H9 (cell line): ENCODE results near the gene LHFPL2. TPM values are rescaled to one million over a fixed set of nuclear protein-coding genes. Genes with fewer than 3 reads are reported as not detected.

ENCODE experiments used
- DNase-seq: peaks from one replicate; pipeline ENCODE4 v3.0.0-alpha.2; 2017
- H2AFZ ChIP-seq: one replicate; pipeline ENCODE4 v1.6.1; 2013; ENCODE audit warnings: mild to moderate bottlenecking, low read length, control low read depth, moderate library complexity
- H2AK5ac ChIP-seq: 2 replicates; pipeline ENCODE4 v1.6.1; 2013; ENCODE audit warnings: low read length, control low read depth, mixed read lengths; ENCODE audit not compliant: insufficient read length
- H2BK120ac ChIP-seq: one replicate; pipeline ENCODE4 v1.6.1; 2013; ENCODE audit warnings: low read depth, mild to moderate bottlenecking, low read length, control low read depth, inconsistent platforms; ENCODE audit not compliant: poor library complexity, severe bottlenecking
- H2BK12ac ChIP-seq: 2 replicates; pipeline ENCODE4 v1.6.1; 2013; ENCODE audit warnings: low read length, control low read depth, mixed read lengths, low read depth; ENCODE audit not compliant: insufficient read length
- H2BK15ac ChIP-seq: 2 replicates; pipeline ENCODE4 v1.6.1; 2013; ENCODE audit warnings: low read depth, low read length, control low read depth
- H2BK20ac ChIP-seq: one replicate; pipeline ENCODE4 v1.6.1; 2013; ENCODE audit warnings: low read depth, mild to moderate bottlenecking, low read length, control low read depth, inconsistent platforms; ENCODE audit not compliant: poor library complexity, severe bottlenecking
- H2BK5ac ChIP-seq: 2 replicates; pipeline ENCODE4 v1.6.1; 2013; ENCODE audit warnings: low read length, control low read depth, mixed read lengths; ENCODE audit not compliant: insufficient read length
- H3K14ac ChIP-seq: 2 replicates; pipeline ENCODE4 v1.6.1; 2013; ENCODE audit warnings: low read length, control low read depth; ENCODE audit not compliant: insufficient read depth
- H3K18ac ChIP-seq: 2 replicates; pipeline ENCODE4 v1.6.1; 2013; ENCODE audit warnings: low read depth, mild to moderate bottlenecking, mixed read lengths, low read length, control low read depth; ENCODE audit not compliant: insufficient read length
- H3K23ac ChIP-seq: 2 replicates; pipeline ENCODE4 v1.6.1; 2013; ENCODE audit warnings: low read length, control low read depth, mixed read lengths, low read depth; ENCODE audit not compliant: insufficient read length
- H3K23me2 ChIP-seq: 2 replicates; pipeline ENCODE4 v1.6.1; 2013; ENCODE audit warnings: low read depth, mild to moderate bottlenecking, mixed read lengths, low read length, control low read depth; ENCODE audit not compliant: insufficient read length, poor library complexity, severe bottlenecking
- H3K27ac ChIP-seq: 2 replicates; pipeline ENCODE4 v1.5.1; 2013; ENCODE audit warnings: low read length, control low read depth, mixed read lengths, low read depth; ENCODE audit not compliant: insufficient read length
- H3K27me3 ChIP-seq: 2 replicates; pipeline ENCODE4 v1.6.1; 2013; ENCODE audit warnings: low read length, control low read depth, inconsistent platforms; ENCODE audit not compliant: insufficient read depth
- H3K4ac ChIP-seq: 2 replicates; pipeline ENCODE4 v1.6.1; 2013; ENCODE audit warnings: low read depth, mild to moderate bottlenecking, control low read depth, inconsistent platforms, low read length, moderate library complexity
- H3K4me1 ChIP-seq: 2 replicates; pipeline ENCODE4 v1.6.1; 2013; ENCODE audit warnings: low read length, control low read depth, inconsistent platforms; ENCODE audit not compliant: insufficient read depth
- H3K4me2 ChIP-seq: 2 replicates; pipeline ENCODE4 v1.6.1; 2013; ENCODE audit warnings: low read length, control low read depth, mixed read lengths; ENCODE audit not compliant: insufficient read length, insufficient read depth
- H3K56ac ChIP-seq: 2 replicates; pipeline ENCODE4 v1.6.1; 2013; ENCODE audit warnings: low read depth, mild to moderate bottlenecking, mixed read lengths, low read length, control low read depth; ENCODE audit not compliant: insufficient read length
- H3K79me1 ChIP-seq: 2 replicates; pipeline ENCODE4 v1.6.1; 2013; ENCODE audit warnings: low read depth, mild to moderate bottlenecking, moderate library complexity, low read length, control low read depth, inconsistent platforms; ENCODE audit not compliant: insufficient read depth, poor library complexity, severe bottlenecking
- H3K79me2 ChIP-seq: 2 replicates; pipeline ENCODE4 v1.6.1; 2013; ENCODE audit warnings: low read length, control low read depth, inconsistent platforms; ENCODE audit not compliant: insufficient read depth
- H3K9ac ChIP-seq: 2 replicates; pipeline ENCODE4 v1.6.1; 2013; ENCODE audit warnings: low read length, control low read depth, mixed read lengths; ENCODE audit not compliant: insufficient read length; ENCODE audit errors: extremely low read depth
- H3K9me3 ChIP-seq: one replicate; pipeline ENCODE4 v1.6.1; 2013; ENCODE audit warnings: low read depth, low read length, inconsistent platforms; ENCODE audit not compliant: control insufficient read depth
- H3T11ph ChIP-seq: one replicate; pipeline ENCODE4 v1.6.1; 2013; ENCODE audit warnings: mild to moderate bottlenecking, low read length, control low read depth, inconsistent platforms
- H4K20me1 ChIP-seq: one replicate; pipeline ENCODE4 v1.6.1; 2013; ENCODE audit not compliant: control insufficient read depth, insufficient read length, insufficient read depth
- H4K5ac ChIP-seq: 2 replicates; pipeline ENCODE4 v1.6.1; 2013; ENCODE audit warnings: low read depth, mild to moderate bottlenecking, mixed read lengths, low read length, control low read depth; ENCODE audit not compliant: insufficient read length
- H4K8ac ChIP-seq: replicated peaks from 2 replicates; pipeline ENCODE4 v1.6.1; 2013; ENCODE audit warnings: low read length, control low read depth, mixed read lengths, low read depth; ENCODE audit not compliant: insufficient read length
- H4K91ac ChIP-seq: 2 replicates; pipeline ENCODE4 v1.6.1; 2013; ENCODE audit warnings: low read depth, mild to moderate bottlenecking, moderate library complexity, mixed read lengths, low read length, control low read depth; ENCODE audit not compliant: insufficient read length
- H3K27ac Mint-ChIP-seq, 3 experiments: 2 replicates in 2 of 3; 3 replicates in 1 of 3; pipeline ENCODE4 v1.8.0; 2020 to 2021; ENCODE audit warnings: mixed read lengths in 3 of 3, mild to moderate bottlenecking in 1 of 3, moderate library complexity in 1 of 3
- H3K27me3 Mint-ChIP-seq: 2 replicates; pipeline ENCODE4 v1.8.0; 2021; ENCODE audit warnings: low read depth, mild to moderate bottlenecking, moderate library complexity, mixed read lengths
- H3K36me3 Mint-ChIP-seq, 3 experiments: 2 replicates in 2 of 3; 3 replicates in 1 of 3; pipeline ENCODE4 v1.8.0; 2020 to 2021; ENCODE audit warnings: low read depth in 3 of 3, mixed read lengths in 3 of 3; ENCODE audit not compliant: insufficient read depth in 1 of 3
- H3K4me1 Mint-ChIP-seq, 2 experiments: 2 replicates each; pipeline ENCODE4 v1.8.0; 2020; ENCODE audit warnings: mixed read lengths in 2 of 2
- H3K4me3 Mint-ChIP-seq, 2 experiments: 2 replicates in 1 of 2; 3 replicates in 1 of 2; pipeline ENCODE4 v1.8.0; 2020 to 2021; ENCODE audit warnings: mild to moderate bottlenecking in 2 of 2, mixed read lengths in 2 of 2, moderate library complexity in 1 of 2
- H3K9me3 Mint-ChIP-seq, 2 experiments: 2 replicates in 1 of 2; 3 replicates in 1 of 2; pipeline ENCODE4 v1.8.0; 2020; ENCODE audit warnings: mild to moderate bottlenecking in 2 of 2, mixed read lengths in 2 of 2, moderate library complexity in 1 of 2
- CTCF ChIP-seq: fragments of 200-600 bp; sonication (generic); conservative IDR thresholded peaks from 3 replicates; pipeline ENCODE4 v1.8.0; 2021; ENCODE audit warnings: antibody characterized with exemption, mild to moderate bottlenecking
- WGBS: extraction: QIAGEN DNeasy Blood & Tissue Kit; methylation state at CpG from one replicate; pipeline ENCODE4 v1.1.7; 2013; ENCODE audit warnings: missing lambda C conversion rate, low lambda C conversion rate, mixed read lengths; ENCODE audit not compliant: insufficient read length; ENCODE audit errors: extremely low coverage; 5-methylcytosine and 5-hydroxymethylcytosine counted together
- total RNA-seq: library from RNA; stranded (reverse); gene quantifications from 2 replicates; pipeline ENCODE4 v1.2.1, GENCODE V29; 2021

The LHFPL2 gene
- total RNA-seq, 1 experiment from 2014 or later, result 26.3 TPM

- Histone ChIP-seq H2BK15ac (no peak overlapping the region), H4K91ac (no peak overlapping the region), H3K4me2 (no peak overlapping the region), H3T11ph (no peak overlapping the region), H3K56ac (no peak overlapping the region), H3K4me1 (no peaks in the 10 kb centered on the region), H3K9ac (no peak overlapping the region), H3K4ac (no peak overlapping the region), H3K27ac (no peak overlapping the region), H2BK5ac (no peak overlapping the region), H2BK20ac (no peak overlapping the region), H3K79me2 (no peaks in the 10 kb centered on the region), H3K27me3 (no peaks in the 10 kb centered on the region), H3K23me2 (no peaks in the 10 kb centered on the region), H3K79me1 (no peaks in the 10 kb centered on the region), H2AFZ (no peak overlapping the region), H3K14ac (no peak overlapping the region), H4K20me1 (no peaks in the 10 kb centered on the region), H2BK120ac (no peak overlapping the region), H2BK12ac (no peak overlapping the region), H3K23ac (no peak overlapping the region), H4K5ac (no peak overlapping the region), H2AK5ac (no peak overlapping the region), H3K9me3 (no peaks in the 10 kb centered on the region), H4K8ac (no peak overlapping the region), H3K18ac (no peak overlapping the region)
- Mint-ChIP-seq H3K36me3 (peaks cover 4 to 16% (median 5%) of the 10 kb centered on the region in 3 experiments), H3K9me3 (no peaks in the 10 kb centered on the region), H3K4me1 (peaks cover 15 to 21% of the 10 kb centered on the region in 2 experiments), H3K27me3 (no peaks in the 10 kb centered on the region), H3K27ac (0 out of 7 replicates have a peak overlapping the region, but pooled peaks of 1 of the 3 experiments have one; percentile 66), H3K4me3 (no peak overlapping the region)
- WGBS, result no CpG with 5 or more reads among the region's 5 CpGs
- peak; percentile 1 for DNase-seq
- TF ChIP-seq CTCF, result no peak
Observed at GRCh38 chr5:78557601-78558000, 91.0 kb downstream of the LHFPL2 start.
